WERI-Rb-1 (cell line): ENCODE results near the gene NAA11.

Experiments
- DNase-seq: peaks from one replicate; pipeline ENCODE4 v3.0.0-alpha.2; 2020
- H3K27ac ChIP-seq: fragments of 250-450 bp; sonication (Bioruptor Pico); 2 replicates; pipeline ENCODE4 v1.5.1; 2020; ENCODE audit warnings: mild to moderate bottlenecking, moderate library complexity
- H3K27me3 ChIP-seq: fragments of 250-450 bp; sonication (Bioruptor Pico); 2 replicates; pipeline ENCODE4 v1.5.1; 2021; ENCODE audit warnings: mild to moderate bottlenecking, low read depth, moderate library complexity; ENCODE audit not compliant: insufficient read depth, severe bottlenecking
- H3K36me3 ChIP-seq: fragments of 250-450 bp; sonication (Bioruptor Pico); 2 replicates; pipeline ENCODE4 v1.5.1; 2020; ENCODE audit warnings: mild to moderate bottlenecking, moderate library complexity
- H3K4me3 ChIP-seq: 2 replicates; pipeline ENCODE4 v1.5.1; 2011; ENCODE audit warnings: low read depth, mild to moderate bottlenecking, control low read depth, low read length
- H3K9me3 ChIP-seq: fragments of 250-450 bp; sonication (Bioruptor Pico); 2 replicates; pipeline ENCODE4 v1.5.1; 2021; ENCODE audit warnings: mild to moderate bottlenecking, moderate library complexity; ENCODE audit not compliant: severe bottlenecking
- CTCF ChIP-seq: IDR thresholded peaks from 2 replicates; pipeline ENCODE4 v1.5.1; 2011; ENCODE audit warnings: low read depth, mild to moderate bottlenecking, control low read depth, inconsistent platforms, low read length

NAA11 gene

GRCh38 chr4:79340568-79340967 is 14.7 kb upstream of the NAA11 start:
- Histone ChIP-seq H3K36me3 (no peaks in the 10 kb centered on the region), H3K4me3 (no peak overlapping the region), H3K27ac (no peak overlapping the region), H3K9me3 (no peaks in the 10 kb centered on the region), H3K27me3 (no peaks in the 10 kb centered on the region)
- no peak for DNase-seq
- TF ChIP-seq CTCF, result no peak

- DNase-seq, result no peak
- no peaks in the 10 kb centered on the region for H3K36me3 ChIP-seq
Observed at GRCh38 chr4:79338148-79338547, 12.3 kb upstream of the NAA11 start.

GRCh38 chr4:79334783-79335182 is 8.9 kb upstream of the NAA11 start:
- H3K27ac ChIP-seq, result no peak overlapping the region
- no peaks in the 10 kb centered on the region for H3K27me3 ChIP-seq
- DNase-seq, result no peak
- no peak for TF ChIP-seq CTCF
- H3K36me3 ChIP-seq, result no peaks in the 10 kb centered on the region
- no peaks in the 10 kb centered on the region for H3K9me3 ChIP-seq
- H3K4me3 ChIP-seq, result no peak overlapping the region

More at GRCh38 chr4:79338148-79338547, 12.3 kb upstream of the NAA11 start:
- Histone ChIP-seq H3K9me3 (no peaks in the 10 kb centered on the region), H3K4me3 (no peak overlapping the region), H3K27ac (no peak overlapping the region), H3K27me3 (no peaks in the 10 kb centered on the region)
- no peak for TF ChIP-seq CTCF

- Histone ChIP-seq H3K9me3 (no peaks in the 10 kb centered on the region), H3K36me3 (no peaks in the 10 kb centered on the region), H3K4me3 (no peak overlapping the region), H3K27ac (no peak overlapping the region), H3K27me3 (no peaks in the 10 kb centered on the region)
- no peak for DNase-seq
- TF ChIP-seq CTCF, result no peak
Observed at GRCh38 chr4:79334341-79334740, 8.5 kb upstream of the NAA11 start.

- no peak overlapping the region for H3K4me3 ChIP-seq
- H3K9me3 ChIP-seq, result no peaks in the 10 kb centered on the region
- H3K36me3 ChIP-seq, result no peaks in the 10 kb centered on the region
- no peak for TF ChIP-seq CTCF
- DNase-seq, result no peak
- no peaks in the 10 kb centered on the region for H3K27me3 ChIP-seq
- no peak overlapping the region for H3K27ac ChIP-seq
Observed at GRCh38 chr4:79331126-79331876, 5.4 kb upstream of the NAA11 start.

- DNase-seq, result no peak
- H3K4me3 ChIP-seq, result no peak overlapping the region
- no peak overlapping the region for H3K27ac ChIP-seq
- TF ChIP-seq CTCF, result no peak
- no peaks in the 10 kb centered on the region for H3K9me3 ChIP-seq
- H3K27me3 ChIP-seq, result no peaks in the 10 kb centered on the region
- no peaks in the 10 kb centered on the region for H3K36me3 ChIP-seq
Observed at GRCh38 chr4:79330720-79331119, 4.9 kb upstream of the NAA11 start.
